Astrocyte (in vitro differentiated cells and primary cell): ENCODE measurements around the gene EXD1. TPM values are rescaled to one million over a fixed set of nuclear protein-coding genes. Genes with fewer than 3 reads are reported as not detected.
"Not testable (repeated sequence)": the region's sequence is repeated elsewhere in the genome, so short reads cannot be mapped to it uniquely, and the experiment has no call there.

Experiments used
- DNase-seq: peaks from one replicate; pipeline ENCODE4 v3.0.0-alpha.2; 2010; ENCODE audit warnings: low read depth
- FAIRE-seq: peaks from 2 replicates; lab custom pipeline; 2011; peaks lifted over from hg19 to GRCh38; lab: Jason Lieb, UNC
- H2AFZ ChIP-seq: 2 replicates; pipeline ENCODE4 v1.6.0; 2012; ENCODE audit warnings: low read depth, low read length, inconsistent platforms
- H3K27ac ChIP-seq: 2 replicates; pipeline ENCODE4 v1.5.1; 2011; ENCODE audit warnings: low read depth, low read length, inconsistent platforms
- H3K27me3 ChIP-seq: 2 replicates; pipeline ENCODE4 v1.6.0; 2011; ENCODE audit warnings: low read length, inconsistent platforms; ENCODE audit not compliant: insufficient read depth
- H3K36me3 ChIP-seq: 2 replicates; pipeline ENCODE4 v1.5.1; 2011; ENCODE audit warnings: low read length, inconsistent platforms; ENCODE audit not compliant: insufficient read depth
- H3K4me1 ChIP-seq: 2 replicates; pipeline ENCODE4 v1.5.1; 2011; ENCODE audit warnings: low read length, inconsistent platforms; ENCODE audit not compliant: insufficient read depth
- H3K4me2 ChIP-seq: 2 replicates; pipeline ENCODE4 v1.6.0; 2012; ENCODE audit warnings: low read length, inconsistent platforms
- H3K4me3 ChIP-seq: 2 replicates; pipeline ENCODE4 v1.5.1; 2011; ENCODE audit warnings: low read depth, mild to moderate bottlenecking, low read length, inconsistent platforms; ENCODE audit not compliant: insufficient read depth
- H3K79me2 ChIP-seq: 2 replicates; pipeline ENCODE4 v1.6.0; 2012; ENCODE audit warnings: mild to moderate bottlenecking, low read length, inconsistent platforms; ENCODE audit not compliant: insufficient read depth
- H3K9ac ChIP-seq: 2 replicates; pipeline ENCODE4 v1.6.0; 2012; ENCODE audit warnings: mild to moderate bottlenecking, low read length, inconsistent platforms
- H3K9me3 ChIP-seq: 2 replicates; pipeline ENCODE4 v1.5.1; 2012; ENCODE audit warnings: low read depth, mild to moderate bottlenecking, low read length, inconsistent platforms; ENCODE audit not compliant: insufficient read depth
- H4K20me1 ChIP-seq: 2 replicates; pipeline ENCODE4 v1.6.0; 2012; ENCODE audit warnings: low read length, inconsistent platforms; ENCODE audit not compliant: insufficient read depth
- H3K27ac Mint-ChIP-seq: one replicate; pipeline ENCODE4 v1.8.0; 2021; ENCODE audit warnings: mild to moderate bottlenecking, mixed read lengths; ENCODE audit not compliant: unreplicated experiment
- H3K27me3 Mint-ChIP-seq: one replicate; pipeline ENCODE4 v1.8.0; 2021; ENCODE audit warnings: low read depth, mixed read lengths; ENCODE audit not compliant: unreplicated experiment
- H3K36me3 Mint-ChIP-seq: one replicate; pipeline ENCODE4 v1.8.0; 2021; ENCODE audit warnings: low read depth, mixed read lengths; ENCODE audit not compliant: unreplicated experiment
- H3K4me1 Mint-ChIP-seq: one replicate; pipeline ENCODE4 v1.8.0; 2021; ENCODE audit warnings: low read depth, mixed read lengths; ENCODE audit not compliant: unreplicated experiment
- H3K4me3 Mint-ChIP-seq: one replicate; pipeline ENCODE4 v1.8.0; 2021; ENCODE audit warnings: mild to moderate bottlenecking, moderate library complexity, mixed read lengths; ENCODE audit not compliant: unreplicated experiment
- H3K9me3 Mint-ChIP-seq: one replicate; pipeline ENCODE4 v1.8.0; 2021; ENCODE audit warnings: mild to moderate bottlenecking, mixed read lengths; ENCODE audit not compliant: unreplicated experiment
- EZH2 ChIP-seq: IDR thresholded peaks from 2 replicates; pipeline ENCODE4 v1.6.1; 2012; ENCODE audit warnings: mild to moderate bottlenecking, low read length, inconsistent platforms; ENCODE audit not compliant: insufficient read depth
- total RNA-seq: library from RNA; stranded (reverse); gene quantifications from 2 replicates; pipeline ENCODE4 v1.2.1, GENCODE V29; 2021
- TF ChIP-seq, protein P1 (sequence below): IDR thresholded peaks from 2 replicates; pipeline ENCODE4 v1.5.1; 2011; ENCODE audit warnings: low read depth, mild to moderate bottlenecking, inconsistent platforms, low read length, moderate library complexity; ENCODE audit not compliant: insufficient read depth

EXD1 gene
- total RNA-seq, 1 donor from 2014 or later: 0.07 TPM

DNA sequence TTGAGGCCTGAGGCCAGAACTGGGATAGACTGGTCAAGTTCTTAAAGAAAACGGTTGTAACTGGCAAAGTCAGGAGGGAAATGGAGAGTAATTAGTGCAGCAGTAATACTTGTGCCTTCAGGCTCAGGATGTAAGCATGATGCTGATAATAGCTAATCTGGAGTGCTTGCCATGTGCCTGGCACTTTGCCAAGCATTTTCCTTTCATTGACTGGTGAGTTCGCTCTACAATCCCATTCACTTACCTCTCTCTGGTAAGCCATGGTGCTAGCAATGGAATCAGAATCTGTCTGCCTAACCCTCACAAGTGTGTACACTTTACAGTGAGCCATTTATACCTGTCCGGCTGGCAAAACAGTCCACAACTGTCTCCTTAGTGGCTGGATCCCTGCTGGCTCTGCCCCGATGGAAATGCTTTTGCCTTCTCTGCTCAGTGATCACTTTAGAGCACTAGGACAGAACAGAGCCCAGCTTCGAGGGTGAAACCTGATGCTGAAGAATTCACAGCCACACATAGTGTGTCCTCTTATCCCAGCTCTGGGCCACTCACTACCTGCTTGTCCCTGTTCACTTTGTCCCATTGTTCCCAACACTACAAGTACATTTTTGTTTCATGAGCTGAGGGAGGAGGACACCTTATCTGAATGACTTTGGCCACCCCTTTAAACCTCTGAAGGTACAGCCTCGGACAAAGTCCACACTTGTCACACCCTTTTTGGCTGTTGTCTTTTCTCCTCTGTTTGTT lies 10.8 kb upstream of the EXD1 start:
- no peak overlapping the region for H3K27ac Mint-ChIP-seq
- Histone ChIP-seq H3K9me3 (no peaks in the 10 kb centered on the region), H3K9ac (no peak overlapping the region), H2AFZ (no peak overlapping the region), H3K27ac (no peak overlapping the region), H4K20me1 (peaks cover 26% of the 10 kb centered on the region), H3K36me3 (peaks cover 10% of the 10 kb centered on the region), H3K4me2 (no peak overlapping the region), H3K4me1 (no peaks in the 10 kb centered on the region), H3K27me3 (no peaks in the 10 kb centered on the region), H3K79me2 (peaks cover 9% of the 10 kb centered on the region), H3K4me3 (no peak overlapping the region)
- peaks cover 8% of the 10 kb centered on the region for H3K36me3 Mint-ChIP-seq
- H3K4me3 Mint-ChIP-seq: no peak overlapping the region
- FAIRE-seq: no peak
- no peak for DNase-seq
- TF ChIP-seq, protein P1, sequence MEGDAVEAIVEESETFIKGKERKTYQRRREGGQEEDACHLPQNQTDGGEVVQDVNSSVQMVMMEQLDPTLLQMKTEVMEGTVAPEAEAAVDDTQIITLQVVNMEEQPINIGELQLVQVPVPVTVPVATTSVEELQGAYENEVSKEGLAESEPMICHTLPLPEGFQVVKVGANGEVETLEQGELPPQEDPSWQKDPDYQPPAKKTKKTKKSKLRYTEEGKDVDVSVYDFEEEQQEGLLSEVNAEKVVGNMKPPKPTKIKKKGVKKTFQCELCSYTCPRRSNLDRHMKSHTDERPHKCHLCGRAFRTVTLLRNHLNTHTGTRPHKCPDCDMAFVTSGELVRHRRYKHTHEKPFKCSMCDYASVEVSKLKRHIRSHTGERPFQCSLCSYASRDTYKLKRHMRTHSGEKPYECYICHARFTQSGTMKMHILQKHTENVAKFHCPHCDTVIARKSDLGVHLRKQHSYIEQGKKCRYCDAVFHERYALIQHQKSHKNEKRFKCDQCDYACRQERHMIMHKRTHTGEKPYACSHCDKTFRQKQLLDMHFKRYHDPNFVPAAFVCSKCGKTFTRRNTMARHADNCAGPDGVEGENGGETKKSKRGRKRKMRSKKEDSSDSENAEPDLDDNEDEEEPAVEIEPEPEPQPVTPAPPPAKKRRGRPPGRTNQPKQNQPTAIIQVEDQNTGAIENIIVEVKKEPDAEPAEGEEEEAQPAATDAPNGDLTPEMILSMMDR: no peak
- TF ChIP-seq EZH2: no peak
- H3K4me1 Mint-ChIP-seq: peaks cover 7% of the 10 kb centered on the region
- H3K27me3 Mint-ChIP-seq: no peaks in the 10 kb centered on the region
- no peaks in the 10 kb centered on the region for H3K9me3 Mint-ChIP-seq

DNA sequence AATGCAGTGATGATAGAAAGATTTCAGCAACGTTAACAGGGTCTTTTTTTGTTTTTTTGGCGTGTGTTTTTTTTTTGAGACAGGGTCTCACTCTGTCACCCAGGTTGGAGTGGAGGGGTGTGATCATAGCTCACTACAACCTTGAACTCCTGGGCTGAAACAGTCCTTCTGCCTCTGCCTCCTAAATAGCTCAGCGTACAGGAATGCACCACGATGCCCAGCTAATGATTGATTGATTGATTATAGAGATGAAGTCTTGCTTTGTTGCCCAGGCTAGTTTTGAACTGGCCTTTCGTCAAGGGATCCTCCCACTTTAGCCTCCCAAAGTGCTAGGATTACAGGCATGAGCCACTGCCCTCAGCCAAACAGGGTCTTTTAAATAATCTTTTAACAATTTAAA lies 7.5 kb upstream of the EXD1 start:
- no peak for TF ChIP-seq EZH2
- TF ChIP-seq, protein P1: no peak
- H3K4me1 ChIP-seq: peaks cover 7% of the 10 kb centered on the region
- H3K4me3 ChIP-seq: no peak overlapping the region
- Mint-ChIP-seq H3K4me1 (peaks cover 18% of the 10 kb centered on the region), H3K27me3 (no peaks in the 10 kb centered on the region), H3K9me3 (no peaks in the 10 kb centered on the region), H3K36me3 (peaks cover 4% of the 10 kb centered on the region), H3K4me3 (no peak overlapping the region), H3K27ac (no peak overlapping the region)
- DNase-seq (no peak), FAIRE-seq (no peak)
- peaks cover 34% of the 10 kb centered on the region for H3K79me2 ChIP-seq
- no peak overlapping the region for H3K4me2 ChIP-seq
- no peak overlapping the region for H2AFZ ChIP-seq
- H3K36me3 ChIP-seq: peaks cover 5% of the 10 kb centered on the region
- peaks cover 52% of the 10 kb centered on the region for H4K20me1 ChIP-seq
- H3K9ac ChIP-seq: no peak overlapping the region
- no peaks in the 10 kb centered on the region for H3K9me3 ChIP-seq
- no peak overlapping the region for H3K27ac ChIP-seq
- no peaks in the 10 kb centered on the region for H3K27me3 ChIP-seq

DNA sequence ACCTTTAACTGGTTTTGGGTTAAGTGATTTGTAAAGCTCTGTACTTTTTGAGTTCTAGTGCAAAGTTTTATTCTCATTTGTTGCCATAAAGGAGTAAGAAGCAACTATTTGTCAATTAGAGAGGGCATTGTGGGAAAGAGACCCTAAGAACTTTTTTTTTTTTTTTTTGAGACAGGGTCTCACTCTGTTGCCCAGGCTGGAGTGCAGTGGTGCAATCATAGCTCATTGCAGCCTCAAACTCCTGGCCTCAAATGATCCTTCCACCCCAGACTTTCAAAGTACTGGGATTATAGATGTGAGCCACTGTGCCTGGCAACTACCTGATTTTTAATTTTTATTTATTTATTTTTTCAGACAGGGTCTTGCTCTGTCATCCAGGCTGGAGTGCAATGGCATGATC lies 5.4 kb upstream of the EXD1 start:
- peaks cover 13% of the 10 kb centered on the region for H3K4me1 ChIP-seq
- H3K4me3 ChIP-seq: no peak overlapping the region
- FAIRE-seq (no peak), DNase-seq (no peak)
- H3K27ac ChIP-seq: no peak overlapping the region
- Mint-ChIP-seq H3K27me3 (no peaks in the 10 kb centered on the region), H3K36me3 (no peaks in the 10 kb centered on the region), H3K4me1 (peaks cover 19% of the 10 kb centered on the region), H3K4me3 (no peak overlapping the region), H3K27ac (no peak overlapping the region), H3K9me3 (no peaks in the 10 kb centered on the region)
- no peak overlapping the region for H3K9ac ChIP-seq
- no peaks in the 10 kb centered on the region for H3K27me3 ChIP-seq
- TF ChIP-seq EZH2: no peak
- TF ChIP-seq, protein P1: no peak
- peaks cover 49% of the 10 kb centered on the region for H3K79me2 ChIP-seq
- H3K36me3 ChIP-seq: no peaks in the 10 kb centered on the region
- peaks cover 47% of the 10 kb centered on the region for H4K20me1 ChIP-seq
- H2AFZ ChIP-seq: no peak overlapping the region
- no peaks in the 10 kb centered on the region for H3K9me3 ChIP-seq
- no peak overlapping the region for H3K4me2 ChIP-seq

DNA sequence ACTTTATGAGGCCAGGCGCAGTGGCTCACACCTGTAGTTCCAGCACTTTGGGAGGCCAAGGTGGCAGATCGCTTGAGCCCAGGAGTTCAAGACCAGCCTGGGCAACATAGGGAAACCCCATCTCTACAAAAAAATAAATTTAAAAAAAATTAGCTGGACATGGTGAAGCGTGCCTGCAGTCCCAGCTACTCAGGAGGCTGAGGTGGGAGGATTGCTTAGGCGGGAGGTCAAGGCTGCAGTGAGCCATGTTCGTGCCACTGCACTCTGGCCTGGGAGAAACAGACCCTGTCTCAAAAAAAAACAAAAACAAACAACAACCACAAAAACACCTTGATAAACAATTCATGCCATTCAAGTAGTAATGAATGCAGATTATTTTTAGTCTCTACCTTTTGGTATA lies 4.7 kb upstream of the EXD1 start:
- H3K9me3 ChIP-seq: not testable (repeated sequence)

More for the DNA sequence above, 4.7 kb upstream of the EXD1 start:
- H3K36me3 ChIP-seq, H3K4me3 ChIP-seq, H3K9ac ChIP-seq, H3K27ac Mint-ChIP-seq, H3K36me3 Mint-ChIP-seq, DNase-seq, H3K27me3 ChIP-seq, H3K9me3 Mint-ChIP-seq, H3K4me3 Mint-ChIP-seq, H2AFZ ChIP-seq, H3K27ac ChIP-seq, FAIRE-seq, H3K27me3 Mint-ChIP-seq, H3K4me2 ChIP-seq: not testable (repeated sequence)
- Histone ChIP-seq H3K4me1 (peaks cover 13% of the 10 kb centered on the region), H4K20me1 (peaks cover 47% of the 10 kb centered on the region), H3K79me2 (peaks cover 49% of the 10 kb centered on the region)
- peaks cover 19% of the 10 kb centered on the region for H3K4me1 Mint-ChIP-seq
